GM12878 (cell line): ENCODE data around the gene THSD8. TPM values are rescaled to one million over a fixed set of nuclear protein-coding genes. Genes with fewer than 3 reads are reported as not detected.
A peak's percentile ranks its signal among the peaks of the same experiment; 100 is the strongest.

ENCODE experiments used
- CBFB ChIP-seq: IDR thresholded peaks from 2 replicates; pipeline ENCODE4 v1.6.1; 2016; ENCODE audit warnings: antibody characterized with exemption, low read depth
- CHD1 ChIP-seq: IDR thresholded peaks from 2 replicates; pipeline ENCODE4 v1.6.1; 2012; ENCODE audit warnings: low read depth, low read length, improper control_type of control experiment
- CREB1 ChIP-seq: IDR thresholded peaks from 2 replicates; pipeline ENCODE4 v1.6.1; 2012; ENCODE audit warnings: low read depth, mild to moderate bottlenecking, inconsistent platforms
- CTCF ChIP-seq, 3 experiments: IDR thresholded peaks in 2 of 3; conservative IDR thresholded peaks in 1 of 3; 2 replicates each; pipeline ENCODE4 v1.5.1; 2011; ENCODE audit warnings: low read depth in 3 of 3, low read length in 3 of 3, mild to moderate bottlenecking in 3 of 3, control low read depth in 2 of 3, moderate library complexity in 2 of 3, inconsistent platforms in 1 of 3, mixed read lengths in 1 of 3; ENCODE audit not compliant: control insufficient read depth in 2 of 3, insufficient read depth in 1 of 3; ENCODE audit errors: extremely low read depth in 1 of 3
- DPF2 ChIP-seq: fragments of 450-650 bp; IDR thresholded peaks from 2 replicates; pipeline ENCODE4 v1.6.1; 2017; ENCODE audit warnings: mild to moderate bottlenecking
- FOXM1 ChIP-seq: IDR thresholded peaks from 2 replicates; pipeline ENCODE4 v1.6.1; 2012; ENCODE audit warnings: low read depth, mild to moderate bottlenecking, inconsistent platforms, low read length, moderate library complexity
- HDAC2 ChIP-seq: fragments of 200-600 bp; sonication (generic); IDR thresholded peaks from 2 replicates; pipeline ENCODE4 v1.6.1; 2017
- LARP7 ChIP-seq: fragments of 450-650 bp; IDR thresholded peaks from 2 replicates; pipeline ENCODE4 v1.6.1; 2017; ENCODE audit warnings: mild to moderate bottlenecking
- MEF2A ChIP-seq: IDR thresholded peaks from 2 replicates; pipeline ENCODE4 v1.6.1; 2011; ENCODE audit warnings: low read depth, mild to moderate bottlenecking, low read length, moderate library complexity; ENCODE audit not compliant: insufficient read depth
- MTA2 ChIP-seq: fragments of 450-650 bp; IDR thresholded peaks from 2 replicates; pipeline ENCODE4 v1.6.1; 2016; ENCODE audit warnings: low read depth, mild to moderate bottlenecking, moderate library complexity
- NFIC ChIP-seq: IDR thresholded peaks from 2 replicates; pipeline ENCODE4 v1.6.1; 2012; ENCODE audit warnings: low read depth, mild to moderate bottlenecking, inconsistent platforms, low read length, moderate library complexity
- RBBP5 ChIP-seq: fragments of 200-600 bp; sonication (generic); conservative IDR thresholded peaks from 2 replicates; pipeline ENCODE4 v1.6.1; 2016
- RCOR1 ChIP-seq: conservative IDR thresholded peaks from 2 replicates; pipeline ENCODE4 v1.6.1; 2012; ENCODE audit warnings: low read depth, low read length, improper control_type of control experiment
- RFX5 ChIP-seq: IDR thresholded peaks from 2 replicates; pipeline ENCODE4 v1.6.1; 2011; ENCODE audit warnings: low read depth, low read length, improper control_type of control experiment
- SMAD5 ChIP-seq: IDR thresholded peaks from 2 replicates; pipeline ENCODE4 v1.6.1; 2016; ENCODE audit warnings: antibody characterized with exemption, low read depth
- SREBF2 ChIP-seq: IDR thresholded peaks from 2 replicates; pipeline ENCODE4 v1.6.1; 2012; ENCODE audit warnings: mild to moderate bottlenecking, low read length
- TCF12 ChIP-seq: IDR thresholded peaks from 2 replicates; pipeline ENCODE4 v1.6.1; 2011; ENCODE audit warnings: low read depth, mild to moderate bottlenecking, low read length
- ZBTB33 ChIP-seq: fragments of 450-650 bp; IDR thresholded peaks from 2 replicates; pipeline ENCODE4 v1.6.1; 2017; ENCODE audit warnings: mild to moderate bottlenecking
- ZNF592 ChIP-seq: fragments of 450-650 bp; IDR thresholded peaks from 2 replicates; pipeline ENCODE4 v1.6.1; 2017; ENCODE audit warnings: mild to moderate bottlenecking, moderate library complexity
- ZNF687 ChIP-seq: fragments of 450-650 bp; IDR thresholded peaks from 2 replicates; pipeline ENCODE4 v1.6.1; 2017; ENCODE audit warnings: mild to moderate bottlenecking, moderate library complexity
- polyA plus RNA-seq, 11 experiments: library from polyadenylated mRNA; depleted of rRNA in 4 of 11; unstranded in 6 of 11; stranded (reverse) in 5 of 11; fragments of >200 nt; fragmentation: Nextera tagmentation in 4 of 11; fragmentation: Illumina TruSeq in 1 of 11; extraction: Ambion mirVana in 4 of 11; extraction: Trizol in 1 of 11; gene quantifications; 1 replicate in 1 of 11; 2 replicates in 10 of 11; pipeline versions ENCODE4 v1.2.1 to v1.2.3, GENCODE V29; 2011 to 2016; ENCODE audit warnings: inconsistent platforms in 2 of 11, missing spikeins in 2 of 11, low read depth in 1 of 11
- total RNA-seq, 4 experiments: library from RNA; depleted of rRNA in 3 of 4; stranded (reverse); fragments of >200 nt in 3 of 4; fragmentation: Illumina TruSeq in 1 of 4; extraction: Trizol in 1 of 4; gene quantifications; 2 replicates each; pipeline versions ENCODE4 v1.2.1 to v1.2.3, GENCODE V29; 2013 to 2021

Gene THSD8
- total and polyA plus RNA-seq, 10 of the 15 experiments (the other 5 are each of a cell fraction or from before 2014, with no cell fraction given) = 0.24 to 32.3 (median 21.3) TPM; not detected in 2

- TF ChIP-seq CTCF (IDR thresholded peaks at IDR 0.05 in 2 of 3, conservative IDR thresholded peaks at IDR 0.05 in 1 of 3; ENCODE audit: control insufficient read depth in 2 of 3, extremely low read depth in 1 of 3, insufficient read depth in 1 of 3, low read depth in 3 of 3, low read length in 3 of 3) = peak; percentile 82 to 91 (median 89)
- peak; percentile 68 for TF ChIP-seq TCF12
- no peak for TF ChIP-seq NFIC
- TF ChIP-seq CHD1 = no peak
- no peak for TF ChIP-seq MEF2A
- no peak for TF ChIP-seq CBFB
- TF ChIP-seq ZNF687 = no peak
- no peak for TF ChIP-seq ZNF592
- no peak for TF ChIP-seq FOXM1
- TF ChIP-seq RBBP5 = no peak
- TF ChIP-seq DPF2 = peak; percentile 20; the same call in 1 of the 2 replicates
- no peak for TF ChIP-seq CREB1
- TF ChIP-seq RCOR1 = no peak
- no peak for TF ChIP-seq MTA2
- TF ChIP-seq LARP7 = no peak; the same call in 1 of the 2 replicates
- TF ChIP-seq SREBF2 = no peak
- TF ChIP-seq HDAC2 = no peak
- TF ChIP-seq SMAD5 = no peak
- no peak for TF ChIP-seq ZBTB33
- no peak for TF ChIP-seq RFX5
Measured at GRCh38 chr19:12757544-12758274, 44.2 kb upstream of the THSD8 start (continued).
